Nephron (organoid): ENCODE measurements around the gene METRN.

ENCODE experiments used
- H3K27ac Mint-ChIP-seq, 3 experiments: 2 replicates each; pipeline ENCODE4 v1.8.0; 2020; ENCODE audit warnings: mixed read lengths in 3 of 3, mild to moderate bottlenecking in 2 of 3, moderate library complexity in 1 of 3
- H3K27me3 Mint-ChIP-seq: 2 replicates; pipeline ENCODE4 v1.8.0; 2021; ENCODE audit warnings: low read depth, mild to moderate bottlenecking, moderate library complexity, mixed read lengths
- H3K36me3 Mint-ChIP-seq: 2 replicates; pipeline ENCODE4 v1.8.0; 2020; ENCODE audit warnings: low read depth, mixed read lengths
- H3K4me1 Mint-ChIP-seq: 2 replicates; pipeline ENCODE4 v1.8.0; 2020; ENCODE audit warnings: mixed read lengths
- H3K4me3 Mint-ChIP-seq, 3 experiments: 2 replicates each; pipeline ENCODE4 v1.8.0; 2020; ENCODE audit warnings: mild to moderate bottlenecking in 3 of 3, mixed read lengths in 3 of 3, moderate library complexity in 2 of 3
- H3K9me3 Mint-ChIP-seq: 2 replicates; pipeline ENCODE4 v1.8.0; 2020; ENCODE audit warnings: mixed read lengths
- CTCF ChIP-seq, 3 experiments: fragments of 200-600 bp; sonication (generic); IDR thresholded peaks; one replicate each; pipeline ENCODE4 v1.5.0; 2021; ENCODE audit warnings: antibody characterized with exemption in 3 of 3; ENCODE audit not compliant: unreplicated experiment in 3 of 3

Gene METRN

GRCh38 chr16:716200-716568 is 1.3 kb downstream of the METRN start:
- Mint-ChIP-seq H3K36me3 (no peaks in the 10 kb centered on the region), H3K9me3 (no peaks in the 10 kb centered on the region), H3K4me3 (peak overlapping the region; percentile 78 to 80 (median 78)), H3K4me1 (peaks cover 15% of the 10 kb centered on the region), H3K27ac (peak overlapping the region in 1 of 3 experiments; percentile 63), H3K27me3 (peaks cover 23% of the 10 kb centered on the region)
- TF ChIP-seq CTCF (IDR thresholded peaks at IDR 0.05; ENCODE audit: unreplicated experiment in 3 of 3): no peak

DNA sequence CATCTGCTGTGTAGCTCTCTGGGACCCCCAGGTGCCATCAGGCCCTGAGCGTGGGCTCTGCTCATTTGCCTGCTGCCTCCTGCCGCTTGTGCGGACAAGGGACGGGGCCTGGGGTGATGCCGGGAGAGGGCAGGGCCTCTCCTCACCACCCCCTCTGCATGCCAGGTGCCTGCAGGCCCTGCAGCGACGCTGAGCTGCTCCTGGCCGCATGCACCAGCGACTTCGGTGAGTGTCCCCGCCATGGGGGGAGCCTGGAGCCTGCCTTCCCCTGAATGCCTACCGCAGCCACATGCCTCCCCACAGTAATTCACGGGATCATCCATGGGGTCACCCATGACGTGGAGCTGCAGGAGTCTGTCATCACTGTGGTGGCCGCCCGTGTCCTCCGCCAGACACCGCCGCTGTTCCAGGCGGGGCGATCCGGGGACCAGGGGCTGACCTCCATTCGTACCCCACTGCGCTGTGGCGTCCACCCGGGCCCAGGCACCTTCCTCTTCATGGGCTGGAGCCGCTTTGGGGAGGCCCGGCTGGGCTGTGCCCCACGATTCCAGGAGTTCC is 1.9 kb downstream of the METRN start:
- Mint-ChIP-seq H3K27me3 (peaks cover 21% of the 10 kb centered on the region), H3K9me3 (no peaks in the 10 kb centered on the region), H3K4me1 (peaks cover 15% of the 10 kb centered on the region), H3K36me3 (no peaks in the 10 kb centered on the region), H3K4me3 (peak overlapping the region; percentile 78 to 80 (median 78)), H3K27ac (no peak overlapping the region)
- no peak for TF ChIP-seq CTCF (IDR thresholded peaks at IDR 0.05; ENCODE audit: unreplicated experiment in 3 of 3)

DNA sequence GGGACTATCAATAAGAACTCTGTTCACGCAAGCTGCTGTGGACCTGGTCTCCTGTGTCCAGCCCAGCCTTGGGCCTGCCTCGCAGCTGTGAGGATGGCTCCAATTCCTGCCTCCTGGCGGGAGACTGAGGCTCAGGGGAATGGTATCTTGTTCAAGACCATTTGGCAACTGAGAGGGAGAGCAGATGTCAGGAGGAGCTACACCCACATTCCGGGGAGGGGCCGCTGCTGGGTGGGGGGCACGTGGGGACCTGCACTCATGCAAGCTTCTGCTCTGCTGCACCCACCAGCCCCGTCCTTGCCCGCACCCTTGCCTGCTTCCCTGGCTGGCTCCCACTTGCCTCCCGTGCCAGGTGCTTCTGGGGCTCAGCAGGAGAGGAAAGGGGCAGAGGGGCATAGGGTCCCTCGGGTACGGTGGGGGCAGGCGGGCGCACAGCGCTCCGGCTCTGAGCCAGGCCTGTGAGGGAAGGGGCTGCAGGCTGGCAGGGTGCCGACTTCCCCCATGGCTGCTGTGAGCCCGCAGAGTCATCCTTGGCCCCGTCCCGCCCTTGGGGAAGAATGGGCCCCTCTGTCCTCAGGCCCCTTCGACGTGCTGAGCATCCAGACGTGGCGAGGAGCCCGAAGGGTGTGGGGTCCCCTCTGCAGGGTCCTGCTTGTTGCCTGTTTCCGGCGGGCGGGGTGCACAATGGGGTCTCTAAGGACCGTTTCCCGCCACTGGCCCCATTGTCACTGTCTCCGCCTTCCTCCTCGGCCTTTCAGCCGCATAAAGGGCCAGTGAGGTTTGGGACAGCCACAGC is 2.7 kb downstream of the METRN start:
- no peaks in the 10 kb centered on the region for H3K9me3 Mint-ChIP-seq
- H3K4me1 Mint-ChIP-seq: peaks cover 14% of the 10 kb centered on the region
- no peak overlapping the region for H3K27ac Mint-ChIP-seq
- H3K36me3 Mint-ChIP-seq: no peaks in the 10 kb centered on the region
- H3K27me3 Mint-ChIP-seq: peaks cover 19% of the 10 kb centered on the region
- peak overlapping the region in 1 of 3 experiments; percentile 30 for H3K4me3 Mint-ChIP-seq
- TF ChIP-seq CTCF (IDR thresholded peaks at IDR 0.05; ENCODE audit: unreplicated experiment in 3 of 3): no peak

- H3K27ac Mint-ChIP-seq: no peak overlapping the region
- no peaks in the 10 kb centered on the region for H3K36me3 Mint-ChIP-seq
- no peaks in the 10 kb centered on the region for H3K9me3 Mint-ChIP-seq
- peaks cover 11% of the 10 kb centered on the region for H3K4me1 Mint-ChIP-seq
- peak overlapping the region in 2 of 3 experiments; percentile 88 to 90 for H3K4me3 Mint-ChIP-seq
- peaks cover 17% of the 10 kb centered on the region for H3K27me3 Mint-ChIP-seq
- TF ChIP-seq CTCF (IDR thresholded peaks at IDR 0.05; ENCODE audit: unreplicated experiment in 3 of 3): no peak
Measured at GRCh38 chr16:718389-718788, 3.5 kb downstream of the METRN start.

DNA sequence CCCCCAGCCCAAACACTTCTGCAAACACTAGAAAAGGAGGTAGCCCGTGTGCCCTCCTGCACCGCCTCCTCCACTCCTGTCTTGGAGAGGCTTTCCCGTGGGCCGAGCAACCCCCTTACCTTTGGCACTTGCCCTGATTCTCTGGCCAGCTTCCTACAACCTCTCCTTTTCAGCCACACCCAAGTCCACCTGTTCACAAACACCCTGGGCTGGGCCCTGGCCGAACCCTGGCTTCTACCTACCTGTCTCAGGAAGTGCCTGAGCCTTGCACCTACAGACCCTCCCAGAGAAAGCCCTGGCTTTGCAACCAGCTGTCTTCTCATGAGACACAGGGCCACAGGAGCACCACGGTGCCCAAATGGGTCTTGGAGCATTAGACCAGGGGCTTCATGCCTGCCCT is 4.0 kb downstream of the METRN start:
- peaks cover 13% of the 10 kb centered on the region for H3K27me3 Mint-ChIP-seq
- no peak for TF ChIP-seq CTCF (IDR thresholded peaks at IDR 0.05; ENCODE audit: unreplicated experiment in 3 of 3)
- H3K27ac Mint-ChIP-seq: peak overlapping the region in 2 of 3 experiments; percentile 48 to 51
- no peaks in the 10 kb centered on the region for H3K9me3 Mint-ChIP-seq
- peak overlapping the region; percentile 84 to 90 (median 88) for H3K4me3 Mint-ChIP-seq
- H3K4me1 Mint-ChIP-seq: peaks cover 11% of the 10 kb centered on the region
- H3K36me3 Mint-ChIP-seq: no peaks in the 10 kb centered on the region
